HepG2 (cell line): Measurements from ENCODE around the gene NOC3L. TPM values are rescaled to one million over a fixed set of nuclear protein-coding genes. Genes with fewer than 3 reads are reported as not detected.
A peak's percentile ranks its signal among the peaks of the same experiment; 100 is the strongest.

Experiments used
- AGO1 ChIP-seq: fragments of 200-400 bp; formaldehyde crosslinking; IDR thresholded peaks from 2 replicates; pipeline ENCODE4 v1.6.1; 2017; ENCODE audit warnings: mild to moderate bottlenecking, low read depth, low read length, moderate library complexity; ENCODE audit not compliant: poor library complexity, severe bottlenecking
- FOXO1 ChIP-seq: sonication (generic); formaldehyde crosslinking; IDR thresholded peaks from 2 replicates; pipeline ENCODE4 v1.4.0; 2020; ENCODE audit warnings: missing genetic modification reagents
- HNRNPL ChIP-seq: fragments of 200-400 bp; formaldehyde crosslinking; IDR thresholded peaks from 2 replicates; pipeline ENCODE4 v1.6.1; 2017; ENCODE audit warnings: mild to moderate bottlenecking, low read depth, low read length
- KDM4B ChIP-seq: sonication (generic); formaldehyde crosslinking; IDR thresholded peaks from 2 replicates; pipeline ENCODE4 v1.4.0; 2020; ENCODE audit warnings: missing genetic modification reagents
- KLF15 ChIP-seq: sonication (generic); formaldehyde crosslinking; IDR thresholded peaks from 2 replicates; pipeline ENCODE4 v1.8.1; 2023; ENCODE audit warnings: borderline replicate concordance, mild to moderate bottlenecking, inconsistent platforms, missing genetic modification reagents, mixed read lengths
- MAFF ChIP-seq: IDR thresholded peaks from 2 replicates; pipeline ENCODE4 v1.6.1; 2011; ENCODE audit warnings: low read depth, low read length, improper control_type of control experiment
- SRSF9 ChIP-seq: fragments of 200-400 bp; formaldehyde crosslinking; IDR thresholded peaks from 2 replicates; pipeline ENCODE4 v1.6.1; 2018; ENCODE audit warnings: borderline replicate concordance, mild to moderate bottlenecking, low read depth, low read length; ENCODE audit not compliant: insufficient read depth, poor library complexity, severe bottlenecking
- ZNF224 ChIP-seq: sonication (generic); formaldehyde crosslinking; IDR thresholded peaks from 2 replicates; pipeline ENCODE4 v1.5.0; 2020; ENCODE audit warnings: mild to moderate bottlenecking, missing genetic modification reagents
- ZNF501 ChIP-seq: sonication (generic); formaldehyde crosslinking; IDR thresholded peaks from 2 replicates; pipeline ENCODE4 v1.5.1; 2020; ENCODE audit warnings: mild to moderate bottlenecking, moderate library complexity, missing genetic modification reagents
- ZNF724P ChIP-seq: sonication (generic); formaldehyde crosslinking; IDR thresholded peaks from 2 replicates; pipeline ENCODE4 v1.8.0; 2022; ENCODE audit warnings: missing genetic modification reagents, borderline replicate concordance
- polyA plus RNA-seq, 8 experiments: library from polyadenylated mRNA; depleted of rRNA in 3 of 8; stranded (reverse) in 7 of 8; unstranded in 1 of 8; fragments of >200 nt; fragmentation: Illumina TruSeq in 4 of 8; extraction: Trizol in 4 of 8; gene quantifications; 2 replicates each; pipeline versions ENCODE4 v1.2.1 to v1.2.3, GENCODE V29; 2011 to 2016; ENCODE audit warnings: low read depth in 4 of 8, missing spikeins in 1 of 8, mixed read lengths in 1 of 8; ENCODE audit not compliant: insufficient read depth in 1 of 8
- total RNA-seq, 5 experiments: library from RNA; depleted of rRNA; stranded (reverse); fragments of >200 nt; fragmentation: Illumina TruSeq; extraction: Trizol; gene quantifications; 2 replicates each; pipeline ENCODE4 v1.2.3, GENCODE V29; 2016; ENCODE audit warnings: low read depth in 1 of 5
- TF ChIP-seq, protein P1 (sequence below): sonication (generic); formaldehyde crosslinking; IDR thresholded peaks from 2 replicates; pipeline ENCODE4 v1.5.0; 2020; ENCODE audit warnings: mild to moderate bottlenecking, missing genetic modification reagents
- TF ChIP-seq, protein P2 (sequence below): sonication (generic); formaldehyde crosslinking; IDR thresholded peaks from 2 replicates; pipeline ENCODE4 v1.5.1; 2020; ENCODE audit warnings: mild to moderate bottlenecking, missing genetic modification reagents
- TF ChIP-seq, protein P3 (sequence below): sonication (generic); formaldehyde crosslinking; IDR thresholded peaks from 2 replicates; pipeline ENCODE4 v1.4.0; 2020; ENCODE audit warnings: missing genetic modification reagents
- TF ChIP-seq, protein P4 (sequence below): sonication (generic); formaldehyde crosslinking; IDR thresholded peaks from 2 replicates; pipeline ENCODE4 v1.5.1; 2020; ENCODE audit warnings: mild to moderate bottlenecking, missing genetic modification reagents, borderline replicate concordance

The NOC3L gene
- total and polyA plus RNA-seq, 2 of the 13 experiments (the other 11 are each of a cell fraction or from before 2014, with no cell fraction given) = 7.8 to 36.6 TPM

DNA sequence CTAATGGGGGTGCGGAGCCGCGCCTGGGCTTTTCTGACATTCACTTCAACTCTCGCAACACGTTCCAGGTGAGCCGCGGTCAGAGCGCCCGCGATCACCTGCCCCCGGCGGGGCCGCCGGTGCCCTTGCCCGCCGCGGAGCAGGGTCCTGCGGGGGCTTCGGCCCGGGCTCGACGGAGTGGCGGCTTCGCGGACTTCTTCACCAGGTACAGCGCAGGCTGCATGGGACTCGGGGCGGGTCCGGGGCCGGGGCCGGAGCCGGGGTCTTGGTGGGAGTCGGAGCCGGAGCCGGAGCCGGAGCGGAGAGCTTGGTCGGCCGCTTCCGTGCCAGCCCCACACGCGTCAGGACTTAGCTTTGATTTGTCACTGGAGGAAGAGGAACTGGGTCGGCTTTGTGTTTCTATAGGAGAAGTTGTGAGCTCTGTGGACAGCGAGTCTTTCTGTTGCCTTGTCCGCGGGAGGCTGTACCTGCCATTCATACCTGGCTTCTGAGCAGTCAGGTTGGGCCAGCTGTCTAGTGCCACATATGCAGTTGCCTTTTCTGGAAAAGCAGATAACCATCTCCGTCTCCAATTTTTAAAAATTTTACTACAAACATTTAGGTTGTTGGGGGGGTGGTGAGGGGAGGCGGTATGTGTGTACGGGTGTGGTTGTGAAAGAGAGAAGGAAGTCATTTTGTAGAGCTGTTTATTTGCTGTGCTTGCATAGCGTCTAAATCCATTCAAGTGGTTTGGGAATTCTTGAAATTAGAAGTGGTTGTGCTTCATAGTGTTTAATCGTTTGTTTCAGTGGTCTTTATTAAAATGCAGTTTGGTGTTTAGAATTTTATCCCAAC, 40.9 kb upstream of the NOC3L start (continued):
- TF ChIP-seq FOXO1 (CRISPR knock-in tag) (no peak), KDM4B (CRISPR knock-in tag) (no peak), HNRNPL (no peak), ZNF501 (CRISPR knock-in tag) (no peak), AGO1 (no peak), ZNF224 (CRISPR knock-in tag) (no peak), MAFF (peak; percentile 22; the same call in 1 of the 2 replicates), KLF15 (CRISPR knock-in tag) (no peak), SRSF9 (no peak), ZNF724P (CRISPR knock-in tag) (no peak)
- TF ChIP-seq, protein P1, sequence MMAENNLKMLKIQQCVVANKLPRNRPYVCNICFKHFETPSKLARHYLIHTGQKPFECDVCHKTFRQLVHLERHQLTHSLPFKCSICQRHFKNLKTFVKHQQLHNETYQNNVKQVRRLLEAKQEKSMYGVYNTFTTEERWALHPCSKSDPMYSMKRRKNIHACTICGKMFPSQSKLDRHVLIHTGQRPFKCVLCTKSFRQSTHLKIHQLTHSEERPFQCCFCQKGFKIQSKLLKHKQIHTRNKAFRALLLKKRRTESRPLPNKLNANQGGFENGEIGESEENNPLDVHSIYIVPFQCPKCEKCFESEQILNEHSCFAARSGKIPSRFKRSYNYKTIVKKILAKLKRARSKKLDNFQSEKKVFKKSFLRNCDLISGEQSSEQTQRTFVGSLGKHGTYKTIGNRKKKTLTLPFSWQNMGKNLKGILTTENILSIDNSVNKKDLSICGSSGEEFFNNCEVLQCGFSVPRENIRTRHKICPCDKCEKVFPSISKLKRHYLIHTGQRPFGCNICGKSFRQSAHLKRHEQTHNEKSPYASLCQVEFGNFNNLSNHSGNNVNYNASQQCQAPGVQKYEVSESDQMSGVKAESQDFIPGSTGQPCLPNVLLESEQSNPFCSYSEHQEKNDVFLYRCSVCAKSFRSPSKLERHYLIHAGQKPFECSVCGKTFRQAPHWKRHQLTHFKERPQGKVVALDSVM (CRISPR knock-in tag) = no peak
- TF ChIP-seq, protein P2, sequence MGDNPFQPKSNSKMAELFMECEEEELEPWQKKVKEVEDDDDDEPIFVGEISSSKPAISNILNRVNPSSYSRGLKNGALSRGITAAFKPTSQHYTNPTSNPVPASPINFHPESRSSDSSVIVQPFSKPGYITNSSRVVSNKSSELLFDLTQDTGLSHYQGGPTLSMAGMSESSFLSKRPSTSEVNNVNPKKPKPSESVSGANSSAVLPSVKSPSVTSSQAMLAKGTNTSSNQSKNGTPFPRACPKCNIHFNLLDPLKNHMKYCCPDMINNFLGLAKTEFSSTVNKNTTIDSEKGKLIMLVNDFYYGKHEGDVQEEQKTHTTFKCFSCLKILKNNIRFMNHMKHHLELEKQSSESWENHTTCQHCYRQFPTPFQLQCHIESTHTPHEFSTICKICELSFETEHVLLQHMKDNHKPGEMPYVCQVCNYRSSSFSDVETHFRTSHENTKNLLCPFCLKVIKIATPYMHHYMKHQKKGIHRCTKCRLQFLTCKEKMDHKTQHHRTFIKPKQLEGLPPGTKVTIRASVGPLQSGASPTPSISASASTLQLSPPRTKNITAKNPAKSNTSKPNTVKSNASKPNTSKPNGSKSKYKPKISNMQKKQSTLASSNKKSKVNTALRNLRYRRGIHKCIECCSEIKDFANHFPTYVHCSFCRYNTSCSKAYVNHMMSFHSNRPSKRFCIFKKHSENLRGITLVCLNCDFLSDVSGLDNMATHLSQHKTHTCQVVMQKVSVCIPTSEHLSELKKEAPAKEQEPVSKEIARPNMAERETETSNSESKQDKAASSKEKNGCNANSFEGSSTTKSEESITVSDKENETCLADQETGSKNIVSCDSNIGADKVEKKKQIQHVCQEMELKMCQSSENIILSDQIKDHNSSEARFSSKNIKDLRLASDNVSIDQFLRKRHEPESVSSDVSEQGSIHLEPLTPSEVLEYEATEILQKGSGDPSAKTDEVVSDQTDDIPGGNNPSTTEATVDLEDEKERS (CRISPR knock-in tag) = no peak
- TF ChIP-seq, protein P3, sequence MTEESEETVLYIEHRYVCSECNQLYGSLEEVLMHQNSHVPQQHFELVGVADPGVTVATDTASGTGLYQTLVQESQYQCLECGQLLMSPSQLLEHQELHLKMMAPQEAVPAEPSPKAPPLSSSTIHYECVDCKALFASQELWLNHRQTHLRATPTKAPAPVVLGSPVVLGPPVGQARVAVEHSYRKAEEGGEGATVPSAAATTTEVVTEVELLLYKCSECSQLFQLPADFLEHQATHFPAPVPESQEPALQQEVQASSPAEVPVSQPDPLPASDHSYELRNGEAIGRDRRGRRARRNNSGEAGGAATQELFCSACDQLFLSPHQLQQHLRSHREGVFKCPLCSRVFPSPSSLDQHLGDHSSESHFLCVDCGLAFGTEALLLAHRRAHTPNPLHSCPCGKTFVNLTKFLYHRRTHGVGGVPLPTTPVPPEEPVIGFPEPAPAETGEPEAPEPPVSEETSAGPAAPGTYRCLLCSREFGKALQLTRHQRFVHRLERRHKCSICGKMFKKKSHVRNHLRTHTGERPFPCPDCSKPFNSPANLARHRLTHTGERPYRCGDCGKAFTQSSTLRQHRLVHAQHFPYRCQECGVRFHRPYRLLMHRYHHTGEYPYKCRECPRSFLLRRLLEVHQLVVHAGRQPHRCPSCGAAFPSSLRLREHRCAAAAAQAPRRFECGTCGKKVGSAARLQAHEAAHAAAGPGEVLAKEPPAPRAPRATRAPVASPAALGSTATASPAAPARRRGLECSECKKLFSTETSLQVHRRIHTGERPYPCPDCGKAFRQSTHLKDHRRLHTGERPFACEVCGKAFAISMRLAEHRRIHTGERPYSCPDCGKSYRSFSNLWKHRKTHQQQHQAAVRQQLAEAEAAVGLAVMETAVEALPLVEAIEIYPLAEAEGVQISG (CRISPR knock-in tag) = 0 out of 2 replicates have a peak, but pooled peaks have one; percentile 6
- TF ChIP-seq, protein P4, sequence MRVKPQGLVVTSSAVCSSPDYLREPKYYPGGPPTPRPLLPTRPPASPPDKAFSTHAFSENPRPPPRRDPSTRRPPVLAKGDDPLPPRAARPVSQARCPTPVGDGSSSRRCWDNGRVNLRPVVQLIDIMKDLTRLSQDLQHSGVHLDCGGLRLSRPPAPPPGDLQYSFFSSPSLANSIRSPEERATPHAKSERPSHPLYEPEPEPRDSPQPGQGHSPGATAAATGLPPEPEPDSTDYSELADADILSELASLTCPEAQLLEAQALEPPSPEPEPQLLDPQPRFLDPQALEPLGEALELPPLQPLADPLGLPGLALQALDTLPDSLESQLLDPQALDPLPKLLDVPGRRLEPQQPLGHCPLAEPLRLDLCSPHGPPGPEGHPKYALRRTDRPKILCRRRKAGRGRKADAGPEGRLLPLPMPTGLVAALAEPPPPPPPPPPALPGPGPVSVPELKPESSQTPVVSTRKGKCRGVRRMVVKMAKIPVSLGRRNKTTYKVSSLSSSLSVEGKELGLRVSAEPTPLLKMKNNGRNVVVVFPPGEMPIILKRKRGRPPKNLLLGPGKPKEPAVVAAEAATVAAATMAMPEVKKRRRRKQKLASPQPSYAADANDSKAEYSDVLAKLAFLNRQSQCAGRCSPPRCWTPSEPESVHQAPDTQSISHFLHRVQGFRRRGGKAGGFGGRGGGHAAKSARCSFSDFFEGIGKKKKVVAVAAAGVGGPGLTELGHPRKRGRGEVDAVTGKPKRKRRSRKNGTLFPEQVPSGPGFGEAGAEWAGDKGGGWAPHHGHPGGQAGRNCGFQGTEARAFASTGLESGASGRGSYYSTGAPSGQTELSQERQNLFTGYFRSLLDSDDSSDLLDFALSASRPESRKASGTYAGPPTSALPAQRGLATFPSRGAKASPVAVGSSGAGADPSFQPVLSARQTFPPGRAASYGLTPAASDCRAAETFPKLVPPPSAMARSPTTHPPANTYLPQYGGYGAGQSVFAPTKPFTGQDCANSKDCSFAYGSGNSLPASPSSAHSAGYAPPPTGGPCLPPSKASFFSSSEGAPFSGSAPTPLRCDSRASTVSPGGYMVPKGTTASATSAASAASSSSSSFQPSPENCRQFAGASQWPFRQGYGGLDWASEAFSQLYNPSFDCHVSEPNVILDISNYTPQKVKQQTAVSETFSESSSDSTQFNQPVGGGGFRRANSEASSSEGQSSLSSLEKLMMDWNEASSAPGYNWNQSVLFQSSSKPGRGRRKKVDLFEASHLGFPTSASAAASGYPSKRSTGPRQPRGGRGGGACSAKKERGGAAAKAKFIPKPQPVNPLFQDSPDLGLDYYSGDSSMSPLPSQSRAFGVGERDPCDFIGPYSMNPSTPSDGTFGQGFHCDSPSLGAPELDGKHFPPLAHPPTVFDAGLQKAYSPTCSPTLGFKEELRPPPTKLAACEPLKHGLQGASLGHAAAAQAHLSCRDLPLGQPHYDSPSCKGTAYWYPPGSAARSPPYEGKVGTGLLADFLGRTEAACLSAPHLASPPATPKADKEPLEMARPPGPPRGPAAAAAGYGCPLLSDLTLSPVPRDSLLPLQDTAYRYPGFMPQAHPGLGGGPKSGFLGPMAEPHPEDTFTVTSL = 0 out of 2 replicates have a peak, but pooled peaks have one; percentile 23
